LHCN-M2 (cell line): ENCODE measurements around the gene FUZ. TPM values are rescaled to one million over a fixed set of nuclear protein-coding genes. Genes with fewer than 3 reads are reported as not detected.

Experiments used
- DNase-seq: peaks from one replicate; pipeline ENCODE4 v3.0.0-alpha.2; 2012; ENCODE audit warnings: low read depth
- total RNA-seq: library from RNA; depleted of rRNA; stranded (reverse); fragments of >200 nt; gene quantifications from 2 replicates; pipeline ENCODE4 v1.2.3, GENCODE V29; 2014

FUZ gene
- total RNA-seq, 1 experiment from 2014 or later: 27.6 TPM

DNA sequence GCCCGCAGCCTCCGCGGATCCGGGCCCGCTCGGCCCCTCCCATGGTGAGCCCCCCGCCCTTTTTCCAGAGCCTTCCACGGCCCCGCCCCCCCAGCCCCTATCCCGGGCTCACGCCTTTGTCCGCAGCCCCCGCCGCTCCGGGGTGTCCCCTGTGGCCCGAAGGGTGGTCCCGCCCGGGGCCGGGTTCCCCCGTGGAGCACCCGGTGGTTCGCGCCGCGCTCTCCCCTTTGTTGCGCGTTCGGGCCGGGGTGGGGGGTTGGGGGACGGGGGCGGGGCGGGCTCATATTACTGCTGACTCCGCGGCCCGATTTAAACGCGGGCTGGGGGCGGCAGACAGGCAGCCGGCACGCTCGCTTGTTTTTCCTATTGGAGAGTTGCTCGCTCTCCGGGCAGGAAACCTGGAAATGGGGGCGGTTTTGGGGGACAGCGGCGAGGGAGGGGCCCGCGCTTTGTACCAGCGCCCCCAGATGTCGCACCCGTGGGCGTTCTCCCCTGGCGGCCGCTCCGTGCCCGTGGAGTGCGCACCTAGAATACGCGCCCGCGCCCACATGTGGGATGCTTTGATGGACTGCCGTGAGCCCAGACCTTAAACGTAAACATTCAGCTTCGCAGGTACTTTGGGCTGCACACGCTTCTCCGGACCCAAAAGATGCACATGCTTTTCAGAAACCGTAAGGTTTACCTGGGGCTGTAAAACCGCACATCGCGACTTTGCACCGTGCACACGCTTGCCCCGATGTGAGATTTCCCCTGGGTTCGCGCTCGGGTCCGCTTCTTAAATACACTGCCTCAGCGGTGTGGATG is 38.6 kb upstream of the FUZ start:
- DNase-seq: no peak

GRCh38 chr19:49850487-49851342 is 37.6 kb upstream of the FUZ start, which contains the start of gene PTOV1:
TSS of gene PTOV1 (plus strand) at chr19:49851159.
- DNase-seq: peak; percentile 86

DNA sequence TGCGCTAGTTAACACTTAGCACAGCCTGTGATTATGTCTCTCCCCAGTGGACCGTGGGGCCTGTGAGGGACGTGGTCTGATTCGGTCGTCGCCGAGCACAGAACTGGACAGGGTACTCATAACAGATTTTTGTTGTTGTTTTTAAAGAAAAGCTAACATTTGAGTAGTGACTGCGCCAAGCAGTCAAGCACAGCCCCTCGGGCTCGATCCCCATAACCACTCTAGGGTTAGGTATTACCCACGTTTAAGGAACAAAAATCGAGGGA is 37.1 kb upstream of the FUZ start:
- DNase-seq: no peak

- DNase-seq: no peak
Observed at GRCh38 chr19:49849433-49850220, 36.5 kb upstream of the FUZ start.

DNA sequence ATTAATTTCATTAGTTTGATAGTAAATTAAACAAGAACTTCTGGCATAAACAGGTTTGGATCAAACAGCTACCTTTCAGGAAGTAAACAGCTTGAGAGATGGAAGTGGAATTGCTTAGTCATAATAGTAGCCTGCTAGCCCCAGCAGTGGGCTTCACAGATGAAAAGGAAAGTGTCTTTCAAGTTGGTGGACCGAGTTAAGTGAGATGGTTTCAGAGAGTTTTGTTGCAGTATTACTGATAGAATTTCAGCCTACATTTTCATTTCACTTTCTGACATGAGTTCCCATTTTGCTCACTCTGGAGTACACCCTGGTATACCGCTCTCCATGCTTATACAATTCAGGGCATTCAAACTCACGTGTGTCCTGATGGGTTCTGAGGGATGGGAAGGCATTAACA is 35.8 kb upstream of the FUZ start:
- DNase-seq: no peak

DNA sequence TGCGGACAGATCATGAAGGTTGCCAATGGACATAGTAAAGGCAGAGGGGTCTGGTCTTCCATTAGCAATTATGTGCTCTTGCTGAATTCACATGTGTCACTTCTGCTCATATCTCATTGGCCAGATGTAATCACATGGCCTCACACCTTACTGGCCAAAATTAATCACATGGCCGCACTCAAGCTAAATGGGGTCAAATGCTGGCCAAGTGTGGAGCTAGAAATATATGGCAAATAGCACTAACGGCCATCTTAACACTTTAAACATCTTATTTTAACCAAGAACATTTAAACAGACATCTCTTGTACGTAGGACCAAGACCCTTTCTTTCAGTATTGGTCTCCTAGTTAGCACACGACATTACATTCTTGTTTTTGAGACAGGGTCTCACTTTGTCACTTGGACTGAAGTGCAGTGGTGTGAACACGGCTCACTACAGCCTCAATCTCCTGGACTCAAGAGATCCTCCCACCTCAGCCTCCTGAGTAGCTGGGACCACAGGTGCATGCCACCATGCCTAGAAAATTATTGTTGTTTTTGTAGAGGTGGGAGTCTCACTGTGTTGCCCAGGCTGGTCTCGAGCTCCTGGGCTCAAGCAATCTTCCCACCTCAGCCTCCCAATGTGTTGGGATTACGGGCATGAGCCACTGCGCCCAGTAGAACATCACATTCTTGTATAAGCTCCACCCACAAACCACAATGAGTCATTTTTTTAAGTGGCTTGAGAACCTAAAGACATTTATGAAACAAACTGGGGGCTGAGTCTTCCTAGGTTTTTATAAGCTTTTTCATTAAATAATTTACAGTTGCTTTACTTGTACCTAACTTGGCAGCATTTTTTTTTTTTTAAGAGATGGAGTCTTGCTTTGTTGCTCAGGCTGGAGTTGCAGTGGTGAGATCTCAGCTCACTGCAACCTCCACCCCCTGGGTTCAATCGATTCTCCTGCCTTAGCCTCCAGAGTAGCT is 34.9 kb upstream of the FUZ start:
- peak; percentile 91 for DNase-seq

- DNase-seq: no peak
Observed at GRCh38 chr19:49846408-49846807, 33.3 kb upstream of the FUZ start.

DNA sequence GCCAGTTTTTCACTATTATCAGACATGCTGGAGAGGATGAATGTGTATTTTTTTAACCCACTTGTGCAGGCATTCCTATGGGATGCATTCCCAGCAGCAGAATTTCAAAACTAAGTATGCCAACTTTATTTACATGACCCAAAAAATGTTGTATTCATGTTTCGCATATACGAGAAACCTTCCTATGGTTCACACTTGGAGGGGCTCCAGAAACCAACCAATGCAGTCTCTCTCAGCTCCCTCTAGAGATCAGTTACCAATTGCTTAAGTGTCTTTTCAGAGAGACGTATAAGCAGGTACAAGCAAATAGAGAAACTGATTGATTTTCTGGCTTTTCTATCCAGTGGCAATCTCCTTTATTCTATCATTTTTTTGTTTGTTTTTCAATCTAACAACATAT is 32.3 kb upstream of the FUZ start:
- DNase-seq: no peak

- no peak for DNase-seq
Observed at GRCh38 chr19:49844138-49845095, 31.3 kb upstream of the FUZ start.

GRCh38 chr19:49843265-49843664 is 30.2 kb upstream of the FUZ start:
- no peak for DNase-seq

DNA sequence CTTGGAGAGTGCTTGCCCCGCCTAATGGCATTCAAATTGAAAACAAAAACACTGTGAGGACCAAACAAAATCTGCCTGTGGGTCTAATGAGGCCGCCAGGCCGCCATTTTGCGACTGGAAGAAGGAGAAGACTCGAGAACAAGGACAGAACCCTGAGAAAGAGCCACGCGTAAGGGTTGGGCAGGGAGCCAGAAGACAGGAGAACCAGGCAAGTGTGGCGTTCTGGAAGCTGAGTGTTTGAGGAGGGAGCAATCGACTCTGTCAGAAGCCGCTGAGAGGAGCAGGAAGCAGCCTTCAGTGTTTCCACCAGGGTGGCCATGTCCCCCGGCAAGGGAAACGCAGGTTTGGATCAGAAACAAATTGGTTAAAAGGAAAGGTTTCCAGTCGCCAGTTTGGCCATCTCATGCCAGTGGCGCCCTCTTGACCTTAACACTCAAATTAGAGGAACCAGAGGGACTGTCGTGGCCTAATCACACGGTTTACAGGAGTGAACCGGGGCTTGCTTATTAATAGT is 27.7 kb upstream of the FUZ start:
- DNase-seq: no peak

GRCh38 chr19:49840321-49840720 is 27.2 kb upstream of the FUZ start:
- no peak for DNase-seq

GRCh38 chr19:49839713-49840112 is 26.6 kb upstream of the FUZ start:
- DNase-seq: no peak

GRCh38 chr19:49838885-49839588 is 25.9 kb upstream of the FUZ start:
- no peak for DNase-seq

- DNase-seq: no peak
Observed at GRCh38 chr19:49837425-49837824, 24.3 kb upstream of the FUZ start.

DNA sequence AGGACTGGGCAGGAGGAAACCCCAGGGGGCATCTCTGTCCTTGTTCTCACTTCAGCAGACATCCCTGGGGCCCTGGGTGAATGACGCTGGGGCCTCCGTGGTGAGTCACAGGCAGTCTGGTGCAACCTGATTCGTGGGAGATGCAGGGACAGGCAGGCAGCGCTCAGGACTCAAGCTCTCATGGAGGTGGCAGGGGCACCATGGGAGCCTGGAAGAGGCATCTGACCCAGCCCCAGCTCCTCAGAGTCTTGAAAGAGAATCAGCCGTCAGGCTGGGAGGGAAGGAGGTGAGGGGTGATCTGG is 23.9 kb upstream of the FUZ start:
- DNase-seq: no peak

GRCh38 chr19:49836176-49837008 is 23.3 kb upstream of the FUZ start:
- no peak for DNase-seq

GRCh38 chr19:49835562-49835961 is 22.5 kb upstream of the FUZ start:
- no peak for DNase-seq
